NCI-H1092 (cell line): ENCODE data around the gene NAT9.

ENCODE experiments used
- DNase-seq: peaks from one replicate; lab custom pipeline; 2025; lab: John Stamatoyannopoulos, UW

Gene NAT9

GRCh38 chr17:74744714-74745547, 31.2 kb downstream of the NAT9 start:
- DNase-seq, result peak; percentile 18

GRCh38 chr17:74744349-74744713, 31.8 kb downstream of the NAT9 start:
- no peak for DNase-seq

GRCh38 chr17:74743755-74744154, 32.4 kb downstream of the NAT9 start:
- no peak for DNase-seq

DNA sequence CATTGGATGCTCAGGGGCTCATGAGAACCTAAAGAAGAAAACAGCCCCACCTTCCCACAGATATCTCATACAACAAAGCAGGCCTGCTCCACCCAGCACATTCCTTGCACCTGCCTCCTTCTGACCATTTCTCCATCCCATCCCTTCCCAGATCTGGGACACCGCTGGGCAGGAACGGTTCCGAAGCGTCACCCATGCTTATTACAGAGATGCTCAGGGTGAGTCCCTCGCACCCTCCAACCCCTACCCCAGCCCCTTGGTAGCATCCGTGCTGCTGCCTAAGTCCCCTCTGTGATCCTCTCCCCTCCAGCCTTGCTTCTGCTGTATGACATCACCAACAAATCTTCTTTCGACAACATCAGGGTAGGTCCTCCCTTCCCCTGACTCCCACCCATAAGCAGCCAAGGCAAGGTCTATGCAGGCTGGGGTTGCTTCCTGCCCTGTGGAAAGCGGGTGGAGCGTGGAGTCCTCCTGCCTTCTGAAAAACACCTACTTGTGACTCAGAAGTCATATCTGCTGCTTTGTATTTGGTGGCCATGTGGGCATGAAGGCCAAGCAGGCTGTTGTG, 33.1 kb downstream of the NAT9 start:
- no peak for DNase-seq

- DNase-seq, result no peak
Observed at GRCh38 chr17:74742153-74742515, 34.0 kb downstream of the NAT9 start.

- DNase-seq, result no peak
Observed at GRCh38 chr17:74740641-74741387, 35.3 kb downstream of the NAT9 start.

GRCh38 chr17:74740173-74740572, 36.0 kb downstream of the NAT9 start:
- DNase-seq, result no peak

- DNase-seq, result no peak
Observed at GRCh38 chr17:74739227-74739831, 36.8 kb downstream of the NAT9 start.

DNA sequence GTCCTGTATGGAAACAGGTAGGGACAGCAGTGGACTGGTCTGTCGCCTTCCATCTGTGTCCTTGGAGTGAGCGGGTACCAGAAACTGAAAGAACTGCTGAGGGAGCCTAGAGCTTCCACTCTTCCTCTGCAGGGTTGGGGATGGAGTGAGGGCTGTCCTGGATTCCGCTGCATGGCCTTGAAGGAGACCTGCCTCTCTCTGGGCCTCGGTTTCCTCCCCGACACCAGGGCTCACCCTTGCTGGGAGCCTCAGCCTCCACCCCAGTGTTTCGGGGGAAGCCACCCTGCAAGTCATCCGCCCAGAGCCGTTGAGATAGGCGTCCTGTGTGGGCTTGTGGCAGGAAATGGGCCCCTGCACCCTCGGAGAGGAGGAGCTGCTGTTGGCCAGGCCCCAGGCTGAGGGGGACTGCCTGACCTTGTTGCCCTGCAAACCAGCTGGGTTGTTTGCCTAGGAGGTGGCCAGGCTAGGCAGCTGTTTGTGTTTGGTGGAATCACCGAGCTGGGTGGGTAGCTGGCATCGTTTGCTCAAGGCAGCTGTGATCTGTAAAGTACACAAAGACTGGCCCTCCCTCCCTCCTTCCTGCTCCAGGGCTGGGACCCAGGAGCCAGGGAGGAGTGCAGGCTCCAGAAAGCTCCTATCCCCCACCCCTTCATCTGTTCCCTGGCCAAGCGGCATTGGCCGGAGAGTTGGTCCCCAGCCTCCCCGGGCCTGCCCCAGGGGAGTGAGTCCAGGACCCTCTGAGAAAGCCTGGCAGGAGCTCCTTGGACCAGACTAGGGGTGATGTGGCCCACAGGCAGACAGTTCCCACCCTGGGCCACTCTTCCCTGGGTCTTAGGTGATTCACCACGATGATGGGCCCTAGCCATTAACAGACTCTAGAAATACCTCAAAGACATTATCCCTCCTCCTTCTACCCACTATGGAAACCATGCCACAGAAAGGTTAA, 37.8 kb downstream of the NAT9 start:
- no peak for DNase-seq

- DNase-seq, result no peak
Observed at GRCh38 chr17:74737299-74738050, 38.7 kb downstream of the NAT9 start.

- DNase-seq, result no peak
Observed at GRCh38 chr17:74736513-74737298, 39.4 kb downstream of the NAT9 start, which contains the start of gene RAB37. Gene RAB37, plus strand, starts transcription at chr17:74737256. Its CDS starts 17 bp downstream, at chr17:74737273.

DNA sequence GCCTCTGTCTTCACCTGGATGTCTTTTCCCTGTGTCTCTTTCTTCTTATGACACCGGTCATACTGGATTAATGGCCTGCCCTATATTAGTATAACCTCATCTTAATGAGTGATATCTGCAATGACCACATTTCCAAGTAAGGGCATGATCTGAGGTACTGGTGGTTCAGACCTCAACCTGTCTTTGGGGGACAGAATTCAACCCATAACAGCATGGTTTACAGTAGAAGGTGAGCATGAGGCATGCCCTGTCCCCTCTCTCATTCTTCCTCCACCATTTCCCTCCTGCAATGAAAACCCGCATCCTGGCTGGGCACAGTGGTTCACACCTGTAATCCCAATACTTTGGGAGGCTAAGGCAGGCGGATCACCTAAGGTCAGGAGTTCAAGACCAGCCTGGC, 41.9 kb downstream of the NAT9 start:
- DNase-seq, result no peak

- no peak for DNase-seq
Observed at GRCh38 chr17:74733365-74734122, 42.6 kb downstream of the NAT9 start.

- DNase-seq, result no peak
Observed at GRCh38 chr17:74732042-74732867, 43.9 kb downstream of the NAT9 start.

- DNase-seq, result no peak
Observed at GRCh38 chr17:74731347-74731605, 44.9 kb downstream of the NAT9 start.

- DNase-seq, result no peak
Observed at GRCh38 chr17:74730491-74731346, 45.4 kb downstream of the NAT9 start.

GRCh38 chr17:74729866-74730265, 46.3 kb downstream of the NAT9 start:
- no peak for DNase-seq

DNA sequence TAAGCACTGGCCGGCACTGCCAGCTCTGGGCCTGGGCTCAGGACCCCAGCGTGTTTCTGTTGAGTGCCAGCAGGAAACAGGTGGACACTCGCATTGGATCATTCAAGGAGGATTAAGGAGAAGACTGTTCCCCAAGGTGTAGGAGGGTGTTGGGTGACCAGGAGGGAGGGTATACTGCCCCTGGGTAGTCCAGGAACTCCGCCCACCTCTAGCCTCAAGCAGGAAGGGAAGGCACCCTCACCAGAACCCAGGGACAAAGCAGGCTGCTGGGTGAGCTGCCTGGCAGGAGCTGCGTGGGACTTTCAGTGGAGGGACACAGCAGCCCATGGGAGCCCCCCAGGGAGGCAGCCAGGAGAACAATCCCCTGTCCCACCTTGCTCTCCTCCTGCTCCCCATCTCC, 46.8 kb downstream of the NAT9 start:
- no peak for DNase-seq
